Keratinocyte (primary cell): ENCODE measurements around the gene CD79A.

Experiments
- EZH2 ChIP-seq: IDR thresholded peaks from one replicate; pipeline ENCODE4 v1.6.1; 2012; ENCODE audit warnings: inconsistent platforms, mild to moderate bottlenecking, low read length, moderate library complexity
- TF ChIP-seq, protein P1 (sequence below), 3 experiments: IDR thresholded peaks in 1 of 3; conservative IDR thresholded peaks in 1 of 3; optimal IDR thresholded peaks in 1 of 3; 2 replicates in 2 of 3; 3 replicates in 1 of 3; pipeline versions ENCODE3 to v1.5.1; 2011; ENCODE audit warnings: low read length in 3 of 3, mild to moderate bottlenecking in 3 of 3, moderate library complexity in 2 of 3, control low read depth in 1 of 3, inconsistent platforms in 1 of 3; ENCODE audit not compliant: insufficient read depth in 2 of 3; ENCODE audit errors: extremely low read depth in 1 of 3

DNA sequence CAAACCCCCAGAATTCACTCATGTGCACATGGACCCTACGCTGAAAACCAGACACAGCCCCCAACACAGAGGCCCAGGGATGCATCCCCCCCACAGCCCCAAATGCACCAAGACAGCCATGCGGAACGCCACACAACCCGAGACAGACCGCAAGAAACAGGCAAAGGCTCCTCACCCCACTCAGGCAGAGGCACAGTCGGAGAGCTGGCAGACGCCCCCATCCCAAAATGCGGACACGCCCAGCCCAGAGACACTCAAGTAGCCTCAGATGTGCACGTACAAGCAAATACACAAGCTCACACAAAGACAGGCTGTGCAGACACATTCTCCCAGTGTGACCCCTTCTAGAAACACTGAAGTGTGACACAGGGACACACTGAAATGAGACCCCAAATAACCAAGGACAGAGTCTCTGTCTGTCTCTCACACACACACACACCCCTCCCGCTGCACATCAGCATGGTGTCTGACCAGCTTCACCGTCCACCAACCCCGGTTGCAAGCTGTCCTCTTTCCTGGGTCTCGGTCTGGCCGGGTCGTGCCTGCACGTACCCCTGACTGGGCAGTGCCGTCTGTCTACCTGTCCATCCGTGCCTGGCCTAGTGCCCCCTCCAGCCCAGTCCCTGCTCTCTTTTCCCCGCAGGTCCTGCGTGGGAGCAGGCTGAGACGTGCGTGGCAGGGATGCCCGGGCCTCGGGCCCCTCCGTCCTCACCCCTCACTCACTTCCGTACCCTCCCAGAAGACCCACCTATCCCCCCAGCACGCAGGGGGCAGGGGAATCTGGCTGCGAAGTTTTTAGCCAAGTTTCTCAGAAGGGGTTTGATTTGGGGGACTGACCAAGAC, 35.0 kb downstream of the CD79A start:
- TF ChIP-seq, protein P1, sequence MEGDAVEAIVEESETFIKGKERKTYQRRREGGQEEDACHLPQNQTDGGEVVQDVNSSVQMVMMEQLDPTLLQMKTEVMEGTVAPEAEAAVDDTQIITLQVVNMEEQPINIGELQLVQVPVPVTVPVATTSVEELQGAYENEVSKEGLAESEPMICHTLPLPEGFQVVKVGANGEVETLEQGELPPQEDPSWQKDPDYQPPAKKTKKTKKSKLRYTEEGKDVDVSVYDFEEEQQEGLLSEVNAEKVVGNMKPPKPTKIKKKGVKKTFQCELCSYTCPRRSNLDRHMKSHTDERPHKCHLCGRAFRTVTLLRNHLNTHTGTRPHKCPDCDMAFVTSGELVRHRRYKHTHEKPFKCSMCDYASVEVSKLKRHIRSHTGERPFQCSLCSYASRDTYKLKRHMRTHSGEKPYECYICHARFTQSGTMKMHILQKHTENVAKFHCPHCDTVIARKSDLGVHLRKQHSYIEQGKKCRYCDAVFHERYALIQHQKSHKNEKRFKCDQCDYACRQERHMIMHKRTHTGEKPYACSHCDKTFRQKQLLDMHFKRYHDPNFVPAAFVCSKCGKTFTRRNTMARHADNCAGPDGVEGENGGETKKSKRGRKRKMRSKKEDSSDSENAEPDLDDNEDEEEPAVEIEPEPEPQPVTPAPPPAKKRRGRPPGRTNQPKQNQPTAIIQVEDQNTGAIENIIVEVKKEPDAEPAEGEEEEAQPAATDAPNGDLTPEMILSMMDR (optimal IDR thresholded peaks at IDR 0.05 in 1 of 3, IDR thresholded peaks at IDR 0.05 in 1 of 3, conservative IDR thresholded peaks at IDR 0.05 in 1 of 3; ENCODE audit: extremely low read depth in 1 of 3, insufficient read depth in 2 of 3, low read length in 3 of 3) = no peak
- TF ChIP-seq EZH2 = peak; percentile 100
